CD4-positive, alpha-beta T cell (primary cell): ENCODE data around the gene KDM8. TPM values are rescaled to one million over a fixed set of nuclear protein-coding genes. Genes with fewer than 3 reads are reported as not detected.

Experiments used
- ATAC-seq: fragments of 200-7000 bp; cut with Tn5 transposase; one replicate; pipeline ENCODE4 v1.10.0; 2022; ENCODE audit warnings: mild to moderate bottlenecking; ENCODE audit not compliant: poor library complexity
- CTCF ChIA-PET: fragments of 350-600 bp; sonication (Branson Sonifier 250); formaldehyde crosslinking; loops from one replicate; lab custom pipeline; 2021; ENCODE audit warnings: antibody characterized with exemption, inconsistent platforms; lab: Charles Lee
- POLR2A ChIA-PET: fragments of 350-600 bp; sonication (Branson Sonifier 250); formaldehyde crosslinking; loops from one replicate; lab custom pipeline; 2021; ENCODE audit warnings: antibody characterized with exemption, inconsistent platforms; lab: Charles Lee
- DNase-seq, 14 experiments: peaks; one replicate each; pipeline ENCODE4 v3.0.0-alpha.2; 2013 to 2020; ENCODE audit warnings: mixed read lengths in 2 of 14
- H3K27ac ChIP-seq, 2 donors: one replicate each; pipeline versions ENCODE4 v1.5.1 to v1.7.0; 2013; ENCODE audit warnings: low read length in 2 of 2, low read depth in 1 of 2, mild to moderate bottlenecking in 1 of 2
- H3K27me3 ChIP-seq, 2 experiments: 1 replicate in 1 of 2; 2 replicates in 1 of 2; pipeline versions ENCODE4 v1.6.1 to v1.7.0; 2013; ENCODE audit warnings: low read length in 2 of 2, control low read depth in 1 of 2, mild to moderate bottlenecking in 1 of 2, moderate library complexity in 1 of 2; ENCODE audit not compliant: insufficient read depth in 2 of 2, control insufficient read depth in 1 of 2
- H3K36me3 ChIP-seq: one replicate; pipeline ENCODE4 v1.6.1; 2013; ENCODE audit warnings: low read length, control low read depth; ENCODE audit not compliant: insufficient read depth
- H3K4me1 ChIP-seq: one replicate; pipeline ENCODE4 v1.6.1; 2013; ENCODE audit warnings: low read length, control low read depth; ENCODE audit not compliant: insufficient read depth
- H3K4me3 ChIP-seq: one replicate; pipeline ENCODE4 v1.5.1; 2013; ENCODE audit warnings: mild to moderate bottlenecking, low read length, moderate library complexity
- H3K9me3 ChIP-seq, 2 experiments: 1 replicate in 1 of 2; 2 replicates in 1 of 2; pipeline versions ENCODE4 v1.6.1 to v1.7.0; 2013; ENCODE audit warnings: low read length in 2 of 2, mild to moderate bottlenecking in 2 of 2, control low read depth in 1 of 2, moderate library complexity in 1 of 2; ENCODE audit not compliant: control insufficient read depth in 1 of 2, insufficient read depth in 1 of 2
- H3K27ac Mint-ChIP-seq: one replicate; pipeline ENCODE4 v1.8.0; 2020; ENCODE audit warnings: mixed read lengths
- H3K27me3 Mint-ChIP-seq: one replicate; pipeline ENCODE4 v1.8.0; 2021; ENCODE audit warnings: mixed read lengths
- H3K36me3 Mint-ChIP-seq: one replicate; pipeline ENCODE4 v1.8.0; 2021; ENCODE audit warnings: low read depth, mixed read lengths
- H3K4me1 Mint-ChIP-seq: one replicate; pipeline ENCODE4 v1.8.0; 2021; ENCODE audit warnings: low read depth, mixed read lengths
- H3K4me3 Mint-ChIP-seq: one replicate; pipeline ENCODE4 v1.8.0; 2020; ENCODE audit warnings: mild to moderate bottlenecking, mixed read lengths
- H3K9me3 Mint-ChIP-seq: one replicate; pipeline ENCODE4 v1.8.0; 2020; ENCODE audit warnings: mixed read lengths
- intact Hi-C, 2 experiments: fragments of 100-400 bp; cut with DNase I in 1 of 2; cut with micrococcal nuclease in 1 of 2; formaldehyde crosslinking; loops; one replicate each; pipeline versions ENCODE4 v1.15.1 to v1.9.0; 2023 to 2025; cut with DNase I, micrococcal nuclease
- total RNA-seq, 174 experiments: library from RNA in 2 of 174; stranded (reverse) in 2 of 174; gene quantifications; one replicate each; pipeline ENCODE4 v1.2.3 and lab custom pipeline; 2021 to 2026
- TF ChIP-seq, protein P1 (sequence below): fragments of 200-600 bp; IDR thresholded peaks from one replicate; pipeline ENCODE4 v1.8.0; 2022; ENCODE audit warnings: antibody characterized with exemption, mild to moderate bottlenecking

The KDM8 gene
- total RNA-seq, 2 experiments from 2014 or later, result 15.1 to 17.3 TPM

DNA sequence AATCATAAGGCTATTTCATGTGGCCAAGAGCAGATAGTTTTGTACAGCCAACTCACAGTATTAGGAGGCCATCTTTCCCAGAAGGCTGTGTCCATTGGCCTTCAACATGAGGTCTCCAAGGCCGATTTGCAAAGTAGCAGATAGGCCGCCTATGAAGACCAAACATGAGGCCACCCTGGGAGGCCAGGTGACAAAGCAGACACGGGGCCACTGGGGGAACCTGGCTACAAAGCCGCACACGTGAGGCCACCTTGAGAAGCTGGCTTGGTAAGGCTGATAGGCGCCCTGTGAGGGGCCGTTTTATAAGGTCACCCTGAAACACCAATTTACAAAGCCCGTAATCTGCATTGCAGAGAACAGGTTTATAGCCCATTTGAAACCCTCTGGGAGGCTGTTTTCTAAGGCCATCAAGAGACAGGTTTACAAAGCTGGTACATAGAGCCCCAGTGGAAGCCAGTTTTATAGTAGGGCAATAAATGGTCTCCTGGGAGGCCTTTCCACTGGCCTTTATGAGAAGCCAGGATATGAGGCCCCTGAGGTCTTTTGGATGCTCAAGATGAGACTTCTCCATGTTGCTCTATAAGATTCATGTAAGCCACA lies 4.9 kb downstream of the KDM8 start:
- Histone ChIP-seq H3K27ac (no peak overlapping the region), H3K4me1 (peaks cover 23% of the 10 kb centered on the region), H3K27me3 (no peaks in the 10 kb centered on the region), H3K4me3 (no peak overlapping the region), H3K9me3 (no peaks in the 10 kb centered on the region), H3K36me3 (peaks cover 22% of the 10 kb centered on the region)
- Mint-ChIP-seq H3K27me3 (no peaks in the 10 kb centered on the region), H3K4me1 (peaks cover 23% of the 10 kb centered on the region), H3K9me3 (no peaks in the 10 kb centered on the region), H3K27ac (no peak overlapping the region), H3K4me3 (no peak overlapping the region), H3K36me3 (peaks cover 39% of the 10 kb centered on the region)
- ChIA-PET POLR2A (interaction anchor here (1.0 to 1.4 kb wide), 2 partner anchors 21 to 23 kb away, joined by 3 to 4 read pairs; no protein-coding TSS in a partner anchor), CTCF (interaction anchor here (1.1 to 2.8 kb wide), 2 partner anchors 29 to 42 kb away, joined by 3 to 9 read pairs; no protein-coding TSS in a partner anchor)
- intact Hi-C loops, result no loop called here
- no peak for ATAC-seq
- TF ChIP-seq, protein P1, sequence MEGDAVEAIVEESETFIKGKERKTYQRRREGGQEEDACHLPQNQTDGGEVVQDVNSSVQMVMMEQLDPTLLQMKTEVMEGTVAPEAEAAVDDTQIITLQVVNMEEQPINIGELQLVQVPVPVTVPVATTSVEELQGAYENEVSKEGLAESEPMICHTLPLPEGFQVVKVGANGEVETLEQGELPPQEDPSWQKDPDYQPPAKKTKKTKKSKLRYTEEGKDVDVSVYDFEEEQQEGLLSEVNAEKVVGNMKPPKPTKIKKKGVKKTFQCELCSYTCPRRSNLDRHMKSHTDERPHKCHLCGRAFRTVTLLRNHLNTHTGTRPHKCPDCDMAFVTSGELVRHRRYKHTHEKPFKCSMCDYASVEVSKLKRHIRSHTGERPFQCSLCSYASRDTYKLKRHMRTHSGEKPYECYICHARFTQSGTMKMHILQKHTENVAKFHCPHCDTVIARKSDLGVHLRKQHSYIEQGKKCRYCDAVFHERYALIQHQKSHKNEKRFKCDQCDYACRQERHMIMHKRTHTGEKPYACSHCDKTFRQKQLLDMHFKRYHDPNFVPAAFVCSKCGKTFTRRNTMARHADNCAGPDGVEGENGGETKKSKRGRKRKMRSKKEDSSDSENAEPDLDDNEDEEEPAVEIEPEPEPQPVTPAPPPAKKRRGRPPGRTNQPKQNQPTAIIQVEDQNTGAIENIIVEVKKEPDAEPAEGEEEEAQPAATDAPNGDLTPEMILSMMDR, result no peak
- no peak for DNase-seq

DNA sequence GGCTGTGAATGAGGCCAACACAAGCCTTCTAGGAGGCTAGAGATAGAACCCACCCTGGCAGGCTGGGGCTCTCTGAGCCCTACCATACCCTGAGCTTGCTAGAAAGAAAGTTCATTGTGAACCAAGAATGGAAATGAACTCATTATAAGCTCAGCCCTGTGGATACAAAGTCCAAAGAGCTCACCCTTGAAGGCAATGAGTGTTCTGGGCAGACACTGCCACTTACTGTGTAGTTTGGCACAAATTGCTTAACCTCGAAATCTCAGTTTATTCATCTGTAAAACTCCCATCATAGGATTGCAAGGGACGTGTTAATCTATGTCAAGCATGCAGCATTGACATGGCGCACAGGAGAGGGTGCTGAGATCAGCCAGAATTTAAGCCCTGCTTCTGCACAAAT lies 5.5 kb downstream of the KDM8 start:
- ChIA-PET CTCF (interaction anchor here (2.8 kb wide), 1 partner anchor 29 kb away, joined by 9 read pairs; no protein-coding TSS in a partner anchor), POLR2A (interaction anchor here (1.0 to 1.4 kb wide), 2 partner anchors 13 to 20 kb away, joined by 4 read pairs; no protein-coding TSS in a partner anchor)
- intact Hi-C loops, result no loop called here
- H3K36me3 ChIP-seq, result peaks cover 25% of the 10 kb centered on the region
- no peaks in the 10 kb centered on the region for H3K27me3 ChIP-seq
- no peaks in the 10 kb centered on the region for H3K9me3 ChIP-seq
- TF ChIP-seq, protein P1, result no peak
- Mint-ChIP-seq H3K36me3 (peaks cover 39% of the 10 kb centered on the region), H3K4me1 (peaks cover 17% of the 10 kb centered on the region), H3K27ac (no peak overlapping the region), H3K9me3 (no peaks in the 10 kb centered on the region), H3K27me3 (no peaks in the 10 kb centered on the region), H3K4me3 (no peak overlapping the region)
- peaks cover 21% of the 10 kb centered on the region for H3K4me1 ChIP-seq
- DNase-seq (no peak), ATAC-seq (no peak)
- H3K4me3 ChIP-seq, result no peak overlapping the region
- H3K27ac ChIP-seq, result no peak overlapping the region

DNA sequence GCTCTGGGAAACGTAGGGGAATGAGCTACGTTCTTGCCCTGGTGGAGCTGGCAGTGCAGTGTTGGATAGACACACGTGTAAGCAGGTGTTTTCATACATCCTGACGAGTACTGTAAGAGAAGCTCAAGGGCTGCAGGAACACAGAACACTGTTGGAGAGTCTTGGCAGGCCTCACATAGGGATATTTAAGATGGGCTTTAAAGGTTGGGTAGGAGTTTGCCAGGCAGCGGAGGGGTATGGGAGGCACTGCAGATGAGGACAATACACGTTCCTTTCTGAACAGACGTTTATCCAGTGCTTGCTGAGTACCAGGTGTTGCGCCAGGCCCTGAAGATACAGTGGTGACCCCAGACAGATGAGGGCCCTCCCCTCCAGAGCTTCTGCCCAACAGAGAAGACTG lies 6.3 kb downstream of the KDM8 start:
- ChIA-PET CTCF (interaction anchor here (2.8 kb wide), 1 partner anchor 30 kb away, joined by 9 read pairs; no protein-coding TSS in a partner anchor), POLR2A (interaction anchor here (1.0 kb wide), 1 partner anchor 12 kb away, joined by 4 read pairs; no protein-coding TSS in a partner anchor)
- Histone ChIP-seq H3K27me3 (no peaks in the 10 kb centered on the region), H3K4me3 (no peak overlapping the region), H3K4me1 (peaks cover 13% of the 10 kb centered on the region), H3K9me3 (no peaks in the 10 kb centered on the region), H3K36me3 (peaks cover 31% of the 10 kb centered on the region), H3K27ac (no peak overlapping the region)
- Mint-ChIP-seq H3K36me3 (peaks cover 44% of the 10 kb centered on the region), H3K4me3 (no peak overlapping the region), H3K27ac (no peak overlapping the region), H3K9me3 (no peaks in the 10 kb centered on the region), H3K4me1 (peaks cover 11% of the 10 kb centered on the region), H3K27me3 (no peaks in the 10 kb centered on the region)
- TF ChIP-seq, protein P1, result no peak
- DNase-seq (no peak), ATAC-seq (no peak)
- intact Hi-C loops, result no loop called here
